ENCODE results near the gene FBXW8. TPM values are rescaled to one million over a fixed set of nuclear protein-coding genes. Genes with fewer than 3 reads are reported as not detected.

The FBXW8 gene
- total RNA-seq, 1 donor from 2014 or later = 13.8 TPM

- Histone ChIP-seq H3K27me3 (no peaks in the 10 kb centered on the region), H3K36me3 (peaks cover 0 to 8% of the 10 kb centered on the region in 2 donors), H3K27ac (no peak overlapping the region), H3K9me3 (no peaks in the 10 kb centered on the region), H3K4me3 (no peak overlapping the region), H3K4me1 (peaks cover 14% of the 10 kb centered on the region)
- intact Hi-C loops (cut with DNase I) = no loop called here
- DNase-seq (ENCODE audit: extremely low spot score in 2 of 2) = no peak
- TF ChIP-seq POLR2A (IDR thresholded peaks at IDR 0.05) = no peak
- TF ChIP-seq, protein P1, sequence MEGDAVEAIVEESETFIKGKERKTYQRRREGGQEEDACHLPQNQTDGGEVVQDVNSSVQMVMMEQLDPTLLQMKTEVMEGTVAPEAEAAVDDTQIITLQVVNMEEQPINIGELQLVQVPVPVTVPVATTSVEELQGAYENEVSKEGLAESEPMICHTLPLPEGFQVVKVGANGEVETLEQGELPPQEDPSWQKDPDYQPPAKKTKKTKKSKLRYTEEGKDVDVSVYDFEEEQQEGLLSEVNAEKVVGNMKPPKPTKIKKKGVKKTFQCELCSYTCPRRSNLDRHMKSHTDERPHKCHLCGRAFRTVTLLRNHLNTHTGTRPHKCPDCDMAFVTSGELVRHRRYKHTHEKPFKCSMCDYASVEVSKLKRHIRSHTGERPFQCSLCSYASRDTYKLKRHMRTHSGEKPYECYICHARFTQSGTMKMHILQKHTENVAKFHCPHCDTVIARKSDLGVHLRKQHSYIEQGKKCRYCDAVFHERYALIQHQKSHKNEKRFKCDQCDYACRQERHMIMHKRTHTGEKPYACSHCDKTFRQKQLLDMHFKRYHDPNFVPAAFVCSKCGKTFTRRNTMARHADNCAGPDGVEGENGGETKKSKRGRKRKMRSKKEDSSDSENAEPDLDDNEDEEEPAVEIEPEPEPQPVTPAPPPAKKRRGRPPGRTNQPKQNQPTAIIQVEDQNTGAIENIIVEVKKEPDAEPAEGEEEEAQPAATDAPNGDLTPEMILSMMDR (IDR thresholded peaks at IDR 0.05) = no peak
- TF ChIP-seq POLR2AphosphoS5 (IDR thresholded peaks at IDR 0.05; ENCODE audit: insufficient read depth in 1 of 2, low read depth in 1 of 2) = no peak
These were observed 96.8 kb downstream of the FBXW8 start for GRCh38 chr12:117007577-117007976.

DNA sequence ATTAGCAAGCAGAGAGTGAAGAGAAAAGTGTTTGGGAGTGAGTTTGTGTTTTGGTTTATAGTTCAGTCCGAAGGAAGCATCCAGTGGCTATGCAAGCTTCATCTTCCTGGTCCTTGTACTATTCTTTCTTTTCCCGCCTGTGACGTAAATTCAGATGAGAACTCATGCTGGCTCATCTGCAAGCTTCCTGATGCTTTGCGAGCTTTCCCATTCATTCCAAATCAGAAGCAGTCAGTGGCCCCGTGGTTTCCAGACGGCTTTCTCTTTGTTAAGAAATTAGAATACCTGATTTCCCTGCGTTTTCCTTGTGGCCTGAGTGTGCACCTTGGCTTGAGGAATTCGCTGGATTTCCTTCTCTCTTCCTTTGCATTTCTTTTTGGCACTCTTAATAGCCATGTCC, 99.0 kb downstream of the FBXW8 start:
- DNase-seq (ENCODE audit: extremely low spot score in 2 of 2) = no peak
- no peak overlapping the region for H3K4me3 ChIP-seq
- TF ChIP-seq POLR2A (IDR thresholded peaks at IDR 0.05) (no peak), POLR2AphosphoS5 (IDR thresholded peaks at IDR 0.05; ENCODE audit: insufficient read depth in 1 of 2, low read depth in 1 of 2) (no peak)
- TF ChIP-seq, protein P1 (IDR thresholded peaks at IDR 0.05) = no peak
- peaks cover 0 to 14% of the 10 kb centered on the region in 2 donors for H3K36me3 ChIP-seq
- intact Hi-C loops (cut with DNase I) = no loop called here
- H3K4me1 ChIP-seq = peaks cover 14% of the 10 kb centered on the region
- no peak overlapping the region for H3K27ac ChIP-seq
- H3K27me3 ChIP-seq = no peaks in the 10 kb centered on the region
- H3K9me3 ChIP-seq = no peaks in the 10 kb centered on the region

- intact Hi-C loops (cut with DNase I) = no loop called here
- no peak for DNase-seq (ENCODE audit: extremely low spot score in 2 of 2)
- Histone ChIP-seq H3K4me3 (no peak overlapping the region), H3K27me3 (no peaks in the 10 kb centered on the region), H3K36me3 (peaks cover 0 to 15% of the 10 kb centered on the region in 2 donors), H3K9me3 (no peaks in the 10 kb centered on the region), H3K27ac (no peak overlapping the region), H3K4me1 (peaks cover 14% of the 10 kb centered on the region)
- TF ChIP-seq POLR2A (IDR thresholded peaks at IDR 0.05) (no peak), POLR2AphosphoS5 (IDR thresholded peaks at IDR 0.05; ENCODE audit: insufficient read depth in 1 of 2, low read depth in 1 of 2) (peak in 1 of 2 donors; percentile 16)
- TF ChIP-seq, protein P1 (IDR thresholded peaks at IDR 0.05) = no peak
These were observed 100.1 kb downstream of the FBXW8 start for GRCh38 chr12:117010693-117011451.

DNA sequence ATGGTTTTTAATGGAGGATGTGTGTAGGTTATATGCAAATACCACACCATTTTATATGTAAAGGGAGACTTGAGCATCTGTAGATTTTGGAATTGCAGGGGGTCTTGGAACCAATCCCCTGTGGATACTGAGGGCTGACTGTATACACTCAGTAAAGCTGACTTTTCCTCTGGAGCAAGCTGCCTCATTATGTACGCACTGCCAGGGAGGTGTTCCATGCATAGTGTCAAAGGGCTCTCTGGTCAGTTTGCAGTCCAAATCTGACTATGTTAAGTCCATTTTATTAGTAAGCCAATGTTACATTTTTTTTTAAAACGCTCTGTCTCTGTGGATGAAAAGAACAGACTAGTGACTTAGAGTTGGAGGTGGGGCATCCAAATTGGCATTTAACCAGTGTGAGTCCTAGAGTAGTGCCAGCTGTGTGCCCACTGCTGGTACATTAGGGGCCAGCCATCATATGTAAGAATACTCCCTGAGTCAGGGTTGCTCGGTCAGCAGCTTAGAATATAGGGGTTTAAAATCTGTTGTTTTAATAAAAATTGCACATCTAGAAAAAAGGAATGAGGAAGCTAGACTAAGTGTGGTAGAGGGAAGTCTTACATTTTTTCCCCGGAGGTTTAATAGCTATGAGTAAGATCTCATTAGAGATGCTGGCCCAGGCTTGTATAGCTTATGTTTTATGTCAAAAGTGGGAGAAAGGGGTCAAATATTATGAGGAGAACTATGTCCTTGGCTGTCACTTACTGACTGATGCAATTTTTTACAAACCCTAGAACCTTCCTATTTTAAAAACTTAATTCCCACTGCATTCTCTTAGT, 101.4 kb downstream of the FBXW8 start:
- H3K9me3 ChIP-seq = no peaks in the 10 kb centered on the region
- intact Hi-C loops (cut with DNase I) = no loop called here

More for the DNA sequence above, 101.4 kb downstream of the FBXW8 start:
- TF ChIP-seq, protein P1 (IDR thresholded peaks at IDR 0.05) = no peak
- no peak for TF ChIP-seq POLR2A (IDR thresholded peaks at IDR 0.05)
- TF ChIP-seq POLR2AphosphoS5 (IDR thresholded peaks at IDR 0.05; ENCODE audit: insufficient read depth in 1 of 2, low read depth in 1 of 2) = peak in 1 of 2 donors; percentile 48
- no peaks in the 10 kb centered on the region for H3K27me3 ChIP-seq
- peak overlapping the region; percentile 3 for H3K27ac ChIP-seq
- DNase-seq (ENCODE audit: extremely low spot score in 2 of 2) = no peak
- peaks cover 14% of the 10 kb centered on the region for H3K4me1 ChIP-seq
- peaks cover 0 to 15% of the 10 kb centered on the region in 2 donors for H3K36me3 ChIP-seq
- no peak overlapping the region for H3K4me3 ChIP-seq

Measured in vagina (tissue), 2 donors.